Upper lobe of left lung (tissue), 6 donors: Measurements from ENCODE around the gene SMIM20. TPM values are rescaled to one million over a fixed set of nuclear protein-coding genes. Genes with fewer than 3 reads are reported as not detected.

Experiments used
- ATAC-seq, 2 donors: fragments of 200-7000 bp; cut with Tn5 transposase; one replicate each; pipeline ENCODE4 v1.9.1; 2022; ENCODE audit warnings: mild to moderate bottlenecking in 2 of 2, moderate library complexity in 2 of 2; ENCODE audit not compliant: low FRiP score in 2 of 2
- DNase-seq, 2 donors: peaks; one replicate each; pipeline ENCODE4 v3.0.0-alpha.2; 2019 to 2020
- H3K27ac ChIP-seq, 4 donors: fragments of 200-600 bp; sonication (generic); one replicate each; pipeline ENCODE4 v1.5.1; 2016 to 2019
- H3K27me3 ChIP-seq, 4 donors: fragments of 200-600 bp; sonication (generic); one replicate each; pipeline ENCODE4 v1.5.1; 2017 to 2019
- H3K36me3 ChIP-seq, 4 donors: fragments of 200-600 bp; sonication (generic); one replicate each; pipeline ENCODE4 v1.5.1; 2016 to 2019
- H3K4me1 ChIP-seq, 4 donors: fragments of 200-600 bp; sonication (generic); one replicate each; pipeline ENCODE4 v1.5.1; 2018 to 2019
- H3K4me3 ChIP-seq, 4 donors: fragments of 200-600 bp; sonication (generic); one replicate each; pipeline ENCODE4 v1.5.1; 2017 to 2019; ENCODE audit warnings: mild to moderate bottlenecking in 2 of 4, moderate library complexity in 1 of 4
- H3K9me3 ChIP-seq, 4 donors: fragments of 200-600 bp; sonication (generic); one replicate each; pipeline ENCODE4 v1.5.1; 2018 to 2019
- EP300 ChIP-seq, 4 donors: sonication (generic); formaldehyde crosslinking; IDR thresholded peaks; one replicate each; pipeline ENCODE4 v1.5.1; 2017; ENCODE audit warnings: antibody characterized with exemption in 4 of 4, control low read depth in 2 of 4
- POLR2A ChIP-seq, 4 donors: fragments of 450-650 bp; IDR thresholded peaks; one replicate each; pipeline ENCODE4 v1.5.1; 2016 to 2017; ENCODE audit warnings: antibody characterized with exemption in 4 of 4, mild to moderate bottlenecking in 2 of 4
- POLR2AphosphoS5 ChIP-seq, 2 donors: sonication (generic); formaldehyde crosslinking; IDR thresholded peaks; one replicate each; pipeline ENCODE4 v1.5.1; 2017; ENCODE audit warnings: antibody characterized with exemption in 2 of 2
- WGBS, 2 donors: methylation state at CpG; one replicate each; pipeline ENCODE4 v1.1.5; 2017 to 2018; 5-methylcytosine and 5-hydroxymethylcytosine counted together
- total RNA-seq, 6 donors: library from RNA; depleted of rRNA in 4 of 6; stranded (reverse); fragments of >200 nt in 4 of 6; gene quantifications; one replicate each; pipeline versions ENCODE4 v1.1.0 to v1.2.1, GENCODE V29; 2016 to 2021
- TF ChIP-seq, protein P1 (sequence below), 6 experiments: fragments of 450-650 bp in 4 of 6; fragments of 200-600 bp in 2 of 6; sonication (generic) in 2 of 6; IDR thresholded peaks; one replicate each; pipeline ENCODE4 v1.5.1; 2016 to 2019; ENCODE audit warnings: antibody characterized with exemption in 6 of 6
- donor health status: DM: no; HTN: no; CAD: no; lungs with moderate emphysema.
- donor health status: DM: no; HTN: yes; CAD: no; lungs with severe emphysema.

SMIM20 gene
- total RNA-seq, 6 donors from 2014 or later, result 7.5 to 33.4 (median 20.8) TPM

GRCh38 chr4:25949994-25950393 lies 36.0 kb downstream of the SMIM20 start:
- Histone ChIP-seq H3K27ac (no peak overlapping the region), H3K4me1 (no peaks in the 10 kb centered on the region), H3K36me3 (no peaks in the 10 kb centered on the region), H3K4me3 (no peak overlapping the region), H3K9me3 (no peaks in the 10 kb centered on the region), H3K27me3 (no peaks in the 10 kb centered on the region)
- ATAC-seq, result no peak
- DNase-seq, result no peak
- no peak for TF ChIP-seq POLR2A (IDR thresholded peaks at IDR 0.05)
- TF ChIP-seq POLR2AphosphoS5 (IDR thresholded peaks at IDR 0.05), result no peak
- TF ChIP-seq, protein P1, sequence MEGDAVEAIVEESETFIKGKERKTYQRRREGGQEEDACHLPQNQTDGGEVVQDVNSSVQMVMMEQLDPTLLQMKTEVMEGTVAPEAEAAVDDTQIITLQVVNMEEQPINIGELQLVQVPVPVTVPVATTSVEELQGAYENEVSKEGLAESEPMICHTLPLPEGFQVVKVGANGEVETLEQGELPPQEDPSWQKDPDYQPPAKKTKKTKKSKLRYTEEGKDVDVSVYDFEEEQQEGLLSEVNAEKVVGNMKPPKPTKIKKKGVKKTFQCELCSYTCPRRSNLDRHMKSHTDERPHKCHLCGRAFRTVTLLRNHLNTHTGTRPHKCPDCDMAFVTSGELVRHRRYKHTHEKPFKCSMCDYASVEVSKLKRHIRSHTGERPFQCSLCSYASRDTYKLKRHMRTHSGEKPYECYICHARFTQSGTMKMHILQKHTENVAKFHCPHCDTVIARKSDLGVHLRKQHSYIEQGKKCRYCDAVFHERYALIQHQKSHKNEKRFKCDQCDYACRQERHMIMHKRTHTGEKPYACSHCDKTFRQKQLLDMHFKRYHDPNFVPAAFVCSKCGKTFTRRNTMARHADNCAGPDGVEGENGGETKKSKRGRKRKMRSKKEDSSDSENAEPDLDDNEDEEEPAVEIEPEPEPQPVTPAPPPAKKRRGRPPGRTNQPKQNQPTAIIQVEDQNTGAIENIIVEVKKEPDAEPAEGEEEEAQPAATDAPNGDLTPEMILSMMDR (IDR thresholded peaks at IDR 0.05), result no peak
- TF ChIP-seq EP300 (IDR thresholded peaks at IDR 0.05), result no peak
- WGBS, 2 donors, result 83 to 84% methylated on average over 8 of the region's 8 CpGs

DNA sequence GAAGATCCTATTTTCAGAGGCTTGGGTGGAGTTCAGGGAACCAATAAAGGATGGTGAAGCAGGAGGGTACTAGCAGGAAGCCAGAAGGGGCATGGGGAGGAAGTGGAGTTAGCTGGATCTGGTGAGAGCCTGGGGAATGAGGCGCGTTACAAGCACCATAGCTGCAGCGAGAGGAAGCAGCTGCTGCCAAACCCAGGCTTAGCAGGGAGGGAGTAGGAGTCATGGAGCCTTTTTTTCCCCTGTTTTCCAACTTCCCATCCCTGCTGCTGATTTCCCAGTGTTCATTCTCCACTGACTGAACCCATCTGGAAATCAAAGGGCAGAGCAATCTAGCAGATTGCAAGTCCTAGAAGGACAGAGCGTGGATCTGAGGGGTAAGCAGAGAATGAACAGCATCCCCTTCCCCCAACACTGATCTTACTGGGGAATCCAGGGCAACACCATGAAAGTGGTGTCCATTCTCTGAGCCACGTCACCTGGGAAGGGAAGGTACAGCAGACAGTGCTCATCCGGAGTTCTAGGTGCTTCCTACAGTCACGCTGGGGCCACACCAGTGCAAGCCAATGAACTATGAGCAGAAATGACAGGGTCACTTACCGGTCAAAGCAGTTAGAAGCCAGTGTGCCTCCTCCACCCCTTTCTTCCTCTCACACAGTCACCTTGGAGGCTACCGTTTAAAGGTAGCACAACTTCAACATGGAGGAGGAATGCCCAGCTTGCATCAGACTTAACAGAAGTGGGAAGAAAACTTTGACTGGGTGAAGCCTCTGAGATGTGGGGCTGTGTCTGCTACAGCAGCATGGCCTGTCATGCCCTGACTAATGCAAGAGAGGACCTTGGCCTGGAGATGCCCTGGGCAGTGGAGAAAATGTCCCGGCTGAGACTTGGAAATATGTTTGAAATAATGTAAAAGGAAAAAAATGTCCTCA lies 36.7 kb downstream of the SMIM20 start:
- ATAC-seq (no peak), DNase-seq (no peak)
- TF ChIP-seq EP300 (IDR thresholded peaks at IDR 0.05), result no peak
- TF ChIP-seq POLR2A (IDR thresholded peaks at IDR 0.05), result no peak
- TF ChIP-seq, protein P1 (IDR thresholded peaks at IDR 0.05), result no peak
- TF ChIP-seq POLR2AphosphoS5 (IDR thresholded peaks at IDR 0.05), result no peak
- H3K4me1 ChIP-seq, result no peaks in the 10 kb centered on the region
- no peaks in the 10 kb centered on the region for H3K36me3 ChIP-seq
- no peak overlapping the region for H3K4me3 ChIP-seq
- no peak overlapping the region for H3K27ac ChIP-seq
- 67 to 69% methylated on average over 9 to 10 of the region's 10 CpGs for WGBS, 2 donors
- H3K9me3 ChIP-seq, result no peaks in the 10 kb centered on the region
- H3K27me3 ChIP-seq, result no peaks in the 10 kb centered on the region

- TF ChIP-seq EP300 (IDR thresholded peaks at IDR 0.05), result no peak
- TF ChIP-seq POLR2AphosphoS5 (IDR thresholded peaks at IDR 0.05), result no peak
- no peaks in the 10 kb centered on the region for H3K4me1 ChIP-seq
- H3K36me3 ChIP-seq, result no peaks in the 10 kb centered on the region
- DNase-seq (no peak), ATAC-seq (no peak)
- no peaks in the 10 kb centered on the region for H3K27me3 ChIP-seq
- H3K9me3 ChIP-seq, result no peaks in the 10 kb centered on the region
- 63 to 64% methylated on average over 6 of the region's 6 CpGs for WGBS, 2 donors
- no peak overlapping the region for H3K4me3 ChIP-seq
- H3K27ac ChIP-seq, result no peak overlapping the region
Measured at GRCh38 chr4:25951390-25951952, 37.5 kb downstream of the SMIM20 start.

DNA sequence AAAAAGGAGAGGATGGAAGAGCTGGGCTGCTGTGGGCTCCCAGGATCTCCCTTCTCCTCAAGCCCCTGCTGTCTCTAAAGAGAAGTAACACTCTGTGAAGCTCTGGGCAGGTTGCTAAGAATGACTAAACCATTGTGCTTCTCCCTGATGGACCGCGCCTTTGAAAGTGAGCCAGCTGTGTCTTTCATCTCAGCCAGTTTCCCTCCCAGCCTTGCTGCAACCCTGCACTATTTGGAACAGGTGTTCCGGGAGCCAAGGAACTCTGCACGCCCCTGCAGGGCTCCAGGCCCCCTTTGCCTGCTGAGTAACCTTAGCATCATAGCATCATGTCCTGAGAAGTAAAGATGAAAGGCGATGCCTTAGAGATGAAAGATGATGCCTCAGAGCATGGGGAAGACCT lies 39.7 kb downstream of the SMIM20 start:
- DNase-seq (no peak), ATAC-seq (peak in 1 of 2 donors; percentile 73)
- TF ChIP-seq POLR2AphosphoS5 (IDR thresholded peaks at IDR 0.05) (no peak), EP300 (IDR thresholded peaks at IDR 0.05) (no peak), POLR2A (IDR thresholded peaks at IDR 0.05) (no peak)
- TF ChIP-seq, protein P1 (IDR thresholded peaks at IDR 0.05), result no peak

GRCh38 chr4:25954293-25954904 lies 40.4 kb downstream of the SMIM20 start:
- TF ChIP-seq POLR2A (IDR thresholded peaks at IDR 0.05) (no peak), POLR2AphosphoS5 (IDR thresholded peaks at IDR 0.05) (no peak), EP300 (IDR thresholded peaks at IDR 0.05) (no peak)
- TF ChIP-seq, protein P1 (IDR thresholded peaks at IDR 0.05), result no peak
- Histone ChIP-seq H3K9me3 (no peaks in the 10 kb centered on the region), H3K4me3 (no peak overlapping the region), H3K4me1 (no peaks in the 10 kb centered on the region), H3K27me3 (no peaks in the 10 kb centered on the region), H3K36me3 (no peaks in the 10 kb centered on the region), H3K27ac (no peak overlapping the region)
- 85 to 91% methylated on average over 11 to 14 of the region's 14 CpGs for WGBS, 2 donors
- no peak for DNase-seq
- no peak for ATAC-seq

More for the DNA sequence above, 39.7 kb downstream of the SMIM20 start:
- Histone ChIP-seq H3K4me1 (no peaks in the 10 kb centered on the region), H3K27ac (no peak overlapping the region), H3K4me3 (no peak overlapping the region), H3K27me3 (no peaks in the 10 kb centered on the region), H3K9me3 (no peaks in the 10 kb centered on the region), H3K36me3 (no peaks in the 10 kb centered on the region)
- 79 to 81% methylated on average over 1 to 5 of the region's 5 CpGs for WGBS, 2 donors
